K562 (cell line): ENCODE measurements around the gene VWA8. TPM values are rescaled to one million over a fixed set of nuclear protein-coding genes. Genes with fewer than 3 reads are reported as not detected.
A peak's percentile ranks its signal among the peaks of the same experiment; 100 is the strongest.

Experiments used
- ATAC-seq: fragments of 200-7000 bp; cut with Tn5 transposase; 3 replicates; pipeline ENCODE4 v1.9.1; 2020; ENCODE audit warnings: moderate library complexity
- BruUV-seq: library from RNA; stranded (reverse); fragments of 400-500 nt; replicated peaks from 2 replicates; lab custom pipeline; 2021; lab: Mats Ljungman, UMichigan
- CTCF ChIA-PET: fragments of 300-600 bp; formaldehyde crosslinking; extraction: SDS; loops from one replicate; lab custom pipeline; 2021; ENCODE audit warnings: low intra/inter-chr PET ratio; lab: Yijun Ruan, JAX
- POLR2A ChIA-PET: fragments of 300-600, 350-650 bp; sonication (Branson Sonifier 250); formaldehyde crosslinking; extraction: SDS; loops from one replicate; lab custom pipeline; 2021; ENCODE audit warnings: antibody characterized with exemption, inconsistent platforms; lab: Yijun Ruan, JAX
- DNase-seq, 4 experiments: peaks; one replicate each; pipeline versions ENCODE4 v3.0.0 to v3.0.0-alpha.2; 2011 to 2018; ENCODE audit warnings: low spot score in 3 of 4, mixed read lengths in 3 of 4; ENCODE audit errors: extremely low read depth in 1 of 4
- FAIRE-seq: peaks from 2 replicates; lab custom pipeline; 2011; peaks lifted over from hg19 to GRCh38; lab: Jason Lieb, UNC
- H2AFZ ChIP-seq: 2 replicates; pipeline ENCODE4 v1.6.0; 2011; ENCODE audit warnings: low read depth, low read length, control low read depth, inconsistent platforms
- H3K27ac ChIP-seq: fragments of 200-600 bp; 3 replicates; pipeline ENCODE4 v1.8.0; 2011; ENCODE audit warnings: low read depth, mild to moderate bottlenecking, control low read depth, inconsistent platforms, low read length, moderate library complexity, mixed read lengths; ENCODE audit errors: extremely low read depth
- H3K27me3 ChIP-seq, 2 experiments: fragments of 300-600 bp in 1 of 2; 2 replicates in 1 of 2; 3 replicates in 1 of 2; pipeline versions ENCODE4 v1.6.0 to v1.8.0; 2011; ENCODE audit warnings: inconsistent platforms in 2 of 2, low read length in 2 of 2, mild to moderate bottlenecking in 1 of 2, mixed read lengths in 1 of 2, moderate library complexity in 1 of 2; ENCODE audit not compliant: control insufficient read depth in 2 of 2, insufficient read depth in 2 of 2
- H3K36me3 ChIP-seq: fragments of 300-600 bp; 3 replicates; pipeline ENCODE4 v1.8.0; 2011; ENCODE audit warnings: mild to moderate bottlenecking, low read length, inconsistent platforms; ENCODE audit not compliant: control insufficient read depth, insufficient read depth
- H3K4me1 ChIP-seq, 2 experiments: fragments of 200-600 bp in 1 of 2; replicated peaks in 1 of 2; 2 replicates in 1 of 2; 3 replicates in 1 of 2; pipeline versions ENCODE4 v1.5.1 to v1.8.0; 2011; ENCODE audit warnings: inconsistent platforms in 2 of 2, low read length in 2 of 2, mild to moderate bottlenecking in 1 of 2, mixed read lengths in 1 of 2, moderate library complexity in 1 of 2; ENCODE audit not compliant: control insufficient read depth in 2 of 2, insufficient read depth in 2 of 2
- H3K4me2 ChIP-seq: 2 replicates; pipeline ENCODE4 v1.6.1; 2011; ENCODE audit warnings: low read length, control low read depth, inconsistent platforms, mixed read lengths; ENCODE audit not compliant: insufficient read depth
- H3K4me3 ChIP-seq: fragments of 200-600 bp; sonication (generic), shearing (Covaris generic); 2 replicates; pipeline ENCODE4 v1.5.1; 2016; ENCODE audit warnings: control low read depth, inconsistent platforms
- H3K79me2 ChIP-seq: fragments of 200-600 bp; 3 replicates; pipeline ENCODE4 v1.8.0; 2011; ENCODE audit warnings: low read length, inconsistent platforms; ENCODE audit not compliant: control insufficient read depth, insufficient read depth
- H3K9ac ChIP-seq, 2 experiments: 2 replicates each; pipeline versions ENCODE4 v1.6.0 to v1.6.1; 2011; ENCODE audit warnings: low read depth in 2 of 2, low read length in 2 of 2, control low read depth in 1 of 2, inconsistent platforms in 1 of 2, mild to moderate bottlenecking in 1 of 2, mixed read lengths in 1 of 2; ENCODE audit not compliant: insufficient read depth in 1 of 2
- H3K9me1 ChIP-seq: one replicate; pipeline ENCODE4 v1.6.0; 2011; ENCODE audit warnings: inconsistent platforms, mild to moderate bottlenecking, low read length, moderate library complexity; ENCODE audit not compliant: control insufficient read depth, insufficient read depth
- H3K9me3 ChIP-seq: replicated peaks from 2 replicates; pipeline ENCODE4 v1.5.1; 2011; ENCODE audit warnings: low read depth, low read length, inconsistent platforms; ENCODE audit not compliant: control insufficient read depth, insufficient read depth
- H4K20me1 ChIP-seq: replicated peaks from 2 replicates; pipeline ENCODE4 v1.6.1; 2011; ENCODE audit warnings: low read length, inconsistent platforms, mixed read lengths; ENCODE audit not compliant: control insufficient read depth, insufficient read depth
- RAD21 ChIP-seq, 2 experiments: fragments of 250-450 bp in 1 of 2; fragments of 450-650 bp in 1 of 2; sonication (Bioruptor Pico) in 1 of 2; formaldehyde crosslinking in 1 of 2; IDR thresholded peaks in 1 of 2; conservative IDR thresholded peaks in 1 of 2; 2 replicates each; pipeline versions ENCODE4 v1.4.0 to v1.8.0; 2020 to 2022; ENCODE audit warnings: mild to moderate bottlenecking in 2 of 2, moderate library complexity in 1 of 2
- ZNF318 ChIP-seq, 2 experiments: fragments of 450-650 bp; IDR thresholded peaks; 2 replicates each; pipeline ENCODE4 v1.6.1; 2016; ENCODE audit warnings: mild to moderate bottlenecking in 2 of 2, borderline replicate concordance in 1 of 2, low read depth in 1 of 2, moderate library complexity in 1 of 2
- WGBS: fragments of 100-300 bp; shearing (Covaris generic); methylation state at CpG from one replicate; pipeline ENCODE4 v1.1.6; 2016; ENCODE audit warnings: low coverage, mixed read lengths; ENCODE audit not compliant: insufficient coverage; ENCODE audit errors: missing lambda C conversion rate; 5-methylcytosine and 5-hydroxymethylcytosine counted together
- in situ Hi-C: fragments of 300-500 bp; cut with MboI; formaldehyde crosslinking; loops from 4 replicates; pipeline ENCODE4 v1.15.0; 2018; ENCODE audit warnings: inconsistent platforms, mixed read lengths
- intact Hi-C: fragments of 100-400 bp; cut with micrococcal nuclease; formaldehyde crosslinking; loops from 2 replicates; pipeline ENCODE4 v1.14.2; 2022
- polyA plus RNA-seq, 8 experiments: library from polyadenylated mRNA; depleted of rRNA in 4 of 8; stranded (reverse) in 5 of 8; unstranded in 3 of 8; fragments of >200 nt; fragmentation: Nextera tagmentation in 2 of 8; fragmentation: Illumina TruSeq in 1 of 8; extraction: Ambion mirVana in 2 of 8; extraction: Trizol in 1 of 8; gene quantifications; 2 replicates each; pipeline versions ENCODE4 v1.2.1 to v1.2.3, GENCODE V29; 2011 to 2014; ENCODE audit warnings: inconsistent platforms in 1 of 8, missing spikeins in 1 of 8
- total RNA-seq, 7 experiments: library from RNA; depleted of rRNA in 6 of 7; stranded (reverse); fragments of >200 nt in 6 of 7; fragmentation: Illumina TruSeq in 2 of 7; extraction: Trizol in 2 of 7; gene quantifications; 2 replicates each; pipeline versions ENCODE4 v1.2.1 to v1.2.3, GENCODE V29; 2011 to 2021; ENCODE audit warnings: low replicate concordance in 1 of 7

Gene VWA8
- total and polyA plus RNA-seq, 9 of the 15 experiments (the other 6 are each of a cell fraction or from before 2014, with no cell fraction given), result 2.1 to 18.5 (median 13.3) TPM

- WGBS, result 100% methylated on average over 2 of the region's 2 CpGs
- intact Hi-C loops (no loop called here), in situ Hi-C loops (no loop called here)
- Histone ChIP-seq H3K36me3 (peaks cover 13% of the 10 kb centered on the region; the same call in 1 of the 3 replicates), H3K27me3 (no peaks in the 10 kb centered on the region), H2AFZ (no peak overlapping the region), H3K9ac (no peak overlapping the region), H3K9me3 (no peaks in the 10 kb centered on the region), H3K4me2 (no peak overlapping the region), H3K9me1 (no peaks in the 10 kb centered on the region), H3K4me1 (no peaks in the 10 kb centered on the region), H3K27ac (no peak overlapping the region), H4K20me1 (no peaks in the 10 kb centered on the region), H3K4me3 (no peak overlapping the region), H3K79me2 (no peaks in the 10 kb centered on the region)
- no peak for ATAC-seq
- no peak for FAIRE-seq
- BruUV-seq, result no TSS peak
- no peak for DNase-seq
- TF ChIP-seq RAD21 (CRISPR knock-in tag; conservative IDR thresholded peaks at IDR 0.05 in 1 of 2, IDR thresholded peaks at IDR 0.05 in 1 of 2) (peak in 1 of 2 experiments; percentile 15; a peak in 1 of 4 replicates), ZNF318 (IDR thresholded peaks at IDR 0.05; ENCODE audit: borderline replicate concordance in 1 of 2, low read depth in 1 of 2) (no peak)
- CTCF ChIA-PET, result no interaction called here
- POLR2A ChIA-PET, result no interaction called here
Measured at GRCh38 chr13:41848435-41849255, 112.3 kb downstream of the VWA8 start.
